Esophagus muscularis mucosa (tissue), 3 donors: ENCODE data around the gene SARS1.

Source experiments
- POLR2A ChIP-seq: fragments of 450-650 bp; IDR thresholded peaks from one replicate; pipeline ENCODE4 v1.6.1; 2017; ENCODE audit warnings: antibody characterized with exemption, moderate library complexity, mild to moderate bottlenecking, low read depth
- TF ChIP-seq, protein P1 (sequence below), 3 experiments: fragments of 200-600 bp in 2 of 3; fragments of 450-650 bp in 1 of 3; sonication (generic) in 2 of 3; IDR thresholded peaks; one replicate each; pipeline ENCODE4 v1.5.1; 2017 to 2019; ENCODE audit warnings: antibody characterized with exemption in 3 of 3, mild to moderate bottlenecking in 2 of 3, moderate library complexity in 1 of 3

GRCh38 chr1:109193653-109194590 is 19.8 kb upstream of the SARS1 start:
- TF ChIP-seq POLR2A, result no peak
- TF ChIP-seq, protein P1, sequence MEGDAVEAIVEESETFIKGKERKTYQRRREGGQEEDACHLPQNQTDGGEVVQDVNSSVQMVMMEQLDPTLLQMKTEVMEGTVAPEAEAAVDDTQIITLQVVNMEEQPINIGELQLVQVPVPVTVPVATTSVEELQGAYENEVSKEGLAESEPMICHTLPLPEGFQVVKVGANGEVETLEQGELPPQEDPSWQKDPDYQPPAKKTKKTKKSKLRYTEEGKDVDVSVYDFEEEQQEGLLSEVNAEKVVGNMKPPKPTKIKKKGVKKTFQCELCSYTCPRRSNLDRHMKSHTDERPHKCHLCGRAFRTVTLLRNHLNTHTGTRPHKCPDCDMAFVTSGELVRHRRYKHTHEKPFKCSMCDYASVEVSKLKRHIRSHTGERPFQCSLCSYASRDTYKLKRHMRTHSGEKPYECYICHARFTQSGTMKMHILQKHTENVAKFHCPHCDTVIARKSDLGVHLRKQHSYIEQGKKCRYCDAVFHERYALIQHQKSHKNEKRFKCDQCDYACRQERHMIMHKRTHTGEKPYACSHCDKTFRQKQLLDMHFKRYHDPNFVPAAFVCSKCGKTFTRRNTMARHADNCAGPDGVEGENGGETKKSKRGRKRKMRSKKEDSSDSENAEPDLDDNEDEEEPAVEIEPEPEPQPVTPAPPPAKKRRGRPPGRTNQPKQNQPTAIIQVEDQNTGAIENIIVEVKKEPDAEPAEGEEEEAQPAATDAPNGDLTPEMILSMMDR (IDR thresholded peaks at IDR 0.05), result peak; percentile 37 to 60 (median 52)
